HG03060 (cell line): ENCODE results near the gene MATCAP1.

Source experiments
- ATAC-seq: cut with Tn5 transposase; IDR thresholded peaks from one replicate; pipeline ENCODE4 v1.9.1; 2021; ENCODE audit warnings: low read depth, moderate number of reproducible peaks; ENCODE audit not compliant: unreplicated experiment

The MATCAP1 gene

DNA sequence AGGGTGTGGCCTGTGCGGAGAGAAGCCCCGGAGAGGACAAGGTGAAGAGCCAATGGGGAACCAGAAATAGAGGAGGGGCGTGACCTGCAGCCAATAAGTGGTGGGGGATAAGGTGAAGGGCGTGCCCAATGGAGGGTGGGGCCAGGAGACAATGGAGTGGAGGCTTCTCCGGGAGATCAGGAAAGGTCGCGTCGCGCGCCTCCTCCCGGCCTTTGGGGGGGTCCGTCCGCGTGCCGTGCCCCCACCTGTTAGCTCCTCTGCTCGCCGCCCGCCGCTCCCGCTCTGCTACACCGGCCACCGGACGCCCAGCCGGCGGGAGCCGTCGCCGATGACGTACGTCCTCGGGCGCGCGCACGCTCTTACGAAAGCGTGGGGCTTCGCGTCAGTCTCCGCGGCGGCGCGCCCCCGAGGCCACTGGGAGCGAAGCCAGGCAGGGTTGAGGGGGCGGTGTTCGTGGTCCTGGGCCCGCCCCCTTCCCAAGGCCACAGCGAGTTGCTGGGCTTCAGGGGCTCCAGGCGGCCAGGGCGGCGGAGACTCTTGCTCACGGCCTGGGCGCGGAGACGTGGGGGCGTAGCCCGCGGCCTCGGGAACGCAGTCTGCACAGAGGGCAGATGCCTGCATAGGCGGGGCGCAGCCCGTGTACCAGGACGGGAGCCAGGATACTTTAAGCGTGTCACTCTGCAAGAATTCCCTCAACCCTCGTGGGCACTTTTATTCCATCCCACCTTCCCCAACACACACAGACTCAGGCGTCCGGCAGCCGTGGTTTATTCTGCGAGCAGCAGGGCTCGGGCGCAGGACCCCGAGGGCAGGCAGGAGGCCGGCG lies at the start of gene MATCAP1:
MATCAP1 (minus strand) TSS at position 337 of the 826 bp plus-strand sequence. CDS start 3,353 bp downstream, outside the sequence.
- ATAC-seq = peak; percentile 87

DNA sequence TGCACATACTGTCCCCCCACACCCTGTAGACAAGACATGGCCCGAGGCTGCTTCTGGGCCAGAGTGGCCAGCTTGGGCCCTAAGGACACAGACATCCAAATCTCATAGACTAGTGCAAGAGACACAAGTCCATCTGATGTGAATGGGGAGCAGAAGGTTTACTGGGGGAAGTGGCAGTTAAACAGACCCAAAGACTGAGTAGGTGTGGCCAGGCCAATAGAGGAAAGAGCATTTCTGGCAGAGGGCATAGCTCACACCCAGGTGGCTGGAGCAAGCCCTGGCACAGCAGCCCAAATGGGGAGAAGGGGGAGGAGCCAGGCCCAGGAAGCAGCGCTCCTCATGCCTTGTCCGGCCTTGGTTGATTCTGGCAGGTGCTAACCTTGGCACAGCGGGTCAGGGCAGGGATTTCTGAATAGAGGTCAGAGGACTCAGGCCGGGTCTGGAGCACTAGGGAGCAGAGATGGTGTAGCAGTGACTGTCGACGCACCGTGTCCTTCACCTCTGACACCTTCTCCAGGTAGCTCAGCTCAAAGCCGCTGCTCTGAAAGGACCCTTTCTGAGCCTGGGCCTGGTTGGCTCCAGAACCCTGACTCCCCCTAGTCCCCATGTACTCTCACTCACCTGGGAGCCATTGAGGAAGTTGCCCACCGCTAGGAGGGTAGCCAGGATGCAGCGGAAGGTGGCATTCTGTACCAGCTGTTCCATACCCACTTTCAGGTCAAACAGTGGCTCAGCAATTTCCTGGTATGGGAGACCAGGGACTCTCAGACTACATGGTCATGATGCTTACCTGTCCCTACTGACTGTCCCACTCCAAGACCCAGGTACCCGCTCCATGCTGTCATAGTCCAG lies 47.3 kb upstream of the MATCAP1 start:
- no peak for ATAC-seq

DNA sequence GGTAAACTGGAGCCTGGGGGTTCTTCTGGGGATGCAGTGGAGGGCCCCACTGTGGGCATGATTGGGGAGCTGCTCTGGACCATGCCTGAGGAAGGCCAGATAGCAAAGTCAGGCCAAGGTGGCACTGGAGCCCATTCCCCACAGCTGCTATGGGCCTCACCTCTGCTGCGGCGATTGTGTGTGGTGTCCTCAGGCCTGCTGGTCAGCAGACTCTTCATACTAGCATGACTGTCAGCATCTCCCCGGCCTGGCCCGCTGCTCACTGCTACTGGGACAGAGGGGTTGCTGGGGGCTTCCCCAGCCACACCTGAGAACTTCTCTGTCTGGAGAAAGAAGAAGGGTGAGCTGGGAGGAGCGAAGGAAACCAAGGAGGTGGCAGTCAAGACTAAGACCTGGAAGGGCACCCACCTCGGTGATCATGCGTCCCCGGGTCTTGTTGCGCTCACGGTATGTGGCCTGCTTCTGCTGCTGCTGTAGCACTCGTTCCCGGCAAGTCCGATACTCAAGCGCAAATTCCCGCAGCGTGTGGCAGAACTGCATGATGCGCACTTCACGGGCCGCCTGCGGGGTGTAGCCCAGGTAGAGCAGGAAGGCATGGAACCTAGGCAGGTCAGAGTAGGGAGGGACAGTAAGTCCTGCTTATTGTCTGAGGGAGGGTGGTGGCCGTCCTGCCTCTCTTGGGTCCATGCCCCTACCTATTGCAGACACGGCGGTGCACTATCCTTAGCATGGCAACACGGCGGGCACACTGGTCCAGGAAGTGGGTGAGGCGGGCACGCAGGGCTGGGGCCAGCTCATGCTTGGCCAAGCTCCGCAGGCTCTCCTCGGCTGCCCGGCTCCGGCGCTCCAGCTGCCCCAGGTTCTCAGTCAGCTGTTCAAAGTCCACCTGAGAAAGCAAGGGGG lies 46.4 kb upstream of the MATCAP1 start:
- ATAC-seq = no peak

DNA sequence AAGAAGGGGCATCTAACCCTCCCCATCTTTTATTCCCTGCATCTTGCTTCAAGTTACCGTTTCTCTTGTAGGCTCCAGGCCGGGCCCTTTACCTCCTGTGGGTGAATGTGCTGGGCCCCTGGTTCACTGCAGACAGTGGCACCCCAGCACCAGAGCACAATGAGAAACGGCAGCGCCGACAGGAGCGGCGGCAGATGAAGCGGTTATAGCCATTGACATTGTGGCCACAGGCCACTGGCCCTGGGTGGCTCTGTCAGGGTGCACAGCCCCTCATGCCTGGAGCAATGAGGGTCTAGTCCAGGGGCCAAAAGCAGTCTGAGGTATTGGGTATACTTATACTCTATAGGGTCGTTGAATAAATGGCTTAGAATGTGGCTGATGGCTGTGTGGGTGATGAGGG lies 45.1 kb upstream of the MATCAP1 start:
- ATAC-seq = no peak

DNA sequence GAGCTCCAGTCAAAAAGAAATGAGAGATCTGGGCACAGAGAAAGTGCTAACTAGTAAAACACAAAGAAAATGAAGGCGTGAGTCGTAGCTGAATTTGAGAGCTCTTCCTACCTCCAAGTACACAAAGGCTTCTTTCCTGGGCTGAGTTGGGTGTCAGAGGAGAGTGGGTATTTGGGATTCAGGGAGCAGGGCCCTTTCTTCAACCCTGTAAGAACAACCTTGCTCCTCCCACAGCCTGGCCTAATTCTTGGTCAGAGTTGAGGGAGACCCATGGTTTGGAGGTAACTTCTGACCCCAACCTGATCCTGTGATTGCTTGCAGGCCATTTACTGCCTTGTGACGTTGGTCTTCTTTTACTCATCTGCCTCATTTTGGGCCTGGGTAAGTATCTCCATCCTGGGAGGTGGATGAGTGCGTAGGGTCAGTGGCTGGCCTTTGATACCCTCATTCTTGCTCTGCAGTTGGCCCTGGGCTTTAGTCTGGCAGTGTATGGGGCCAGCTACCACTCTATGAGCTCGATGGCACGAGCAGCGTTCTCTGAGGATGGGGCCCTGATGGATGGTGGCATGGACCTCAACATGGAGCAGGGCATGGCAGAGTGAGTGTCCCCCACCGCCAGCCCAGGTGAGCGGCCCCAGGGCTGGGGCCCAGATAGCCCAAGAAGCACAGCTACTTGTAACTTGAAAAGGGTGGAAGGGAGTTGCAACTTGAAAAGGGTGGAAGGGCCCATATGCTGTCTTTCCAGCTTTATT lies 44.4 kb upstream of the MATCAP1 start:
- no peak for ATAC-seq

DNA sequence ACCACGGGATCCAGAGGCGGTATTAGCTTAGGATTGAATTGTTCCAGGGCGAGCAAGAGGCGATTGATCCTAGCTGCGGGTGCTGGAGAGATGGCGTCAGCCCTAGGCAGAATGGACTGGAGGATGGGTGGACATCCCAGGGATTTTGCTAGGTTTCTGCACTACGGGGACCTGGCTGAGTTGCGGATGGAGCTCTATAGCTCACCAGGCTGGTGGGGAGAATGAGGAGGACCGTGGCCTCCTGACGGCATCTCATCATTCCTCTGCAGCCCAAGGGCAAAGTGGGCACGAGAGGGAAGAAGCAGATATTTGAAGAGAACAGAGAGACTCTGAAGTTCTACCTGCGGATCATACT lies 43.8 kb upstream of the MATCAP1 start:
- no peak for ATAC-seq

DNA sequence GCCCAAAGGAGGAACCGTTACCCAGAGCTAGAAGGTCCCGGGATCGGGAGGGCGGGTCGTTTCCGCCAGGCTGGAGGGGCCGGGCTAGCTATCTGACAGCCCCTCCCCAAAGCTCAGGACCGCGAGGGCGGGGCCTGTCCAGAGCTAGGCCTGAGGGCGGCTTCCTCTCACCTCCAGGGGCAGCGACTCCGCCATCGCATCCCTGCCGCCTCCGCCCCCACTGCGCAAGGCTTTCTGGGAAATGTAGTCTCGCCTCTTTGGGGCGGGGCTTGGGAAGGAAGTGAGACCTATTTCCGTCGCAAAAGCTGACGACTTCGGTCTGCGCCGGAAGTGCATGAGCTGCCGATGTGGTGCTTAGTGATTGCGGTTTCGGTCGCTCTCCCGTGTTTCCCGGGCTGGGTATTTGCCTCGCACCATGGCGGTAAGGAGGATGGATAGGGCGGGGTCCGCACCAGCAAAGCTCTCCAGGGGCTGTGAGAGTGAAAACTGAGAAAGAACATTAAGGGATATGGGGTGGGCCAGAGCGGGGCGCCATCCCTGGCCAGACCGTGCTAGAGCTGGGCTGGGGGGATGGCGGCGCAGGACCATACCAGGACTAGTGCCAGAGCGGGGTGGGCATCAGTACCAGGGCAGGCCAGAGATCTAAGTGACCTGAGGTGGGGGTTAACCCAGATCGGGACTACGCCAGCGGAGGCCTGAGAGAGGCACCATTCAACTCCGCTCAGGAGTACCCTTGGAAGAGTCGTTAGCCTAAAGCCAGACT lies 43.2 kb upstream of the MATCAP1 start, which contains the start of gene TMEM208:
TMEM208 (plus strand) TSS at position 327 of the 763 bp plus-strand sequence; CDS start at position 416, 89 bp downstream.
- ATAC-seq = peak; percentile 89

DNA sequence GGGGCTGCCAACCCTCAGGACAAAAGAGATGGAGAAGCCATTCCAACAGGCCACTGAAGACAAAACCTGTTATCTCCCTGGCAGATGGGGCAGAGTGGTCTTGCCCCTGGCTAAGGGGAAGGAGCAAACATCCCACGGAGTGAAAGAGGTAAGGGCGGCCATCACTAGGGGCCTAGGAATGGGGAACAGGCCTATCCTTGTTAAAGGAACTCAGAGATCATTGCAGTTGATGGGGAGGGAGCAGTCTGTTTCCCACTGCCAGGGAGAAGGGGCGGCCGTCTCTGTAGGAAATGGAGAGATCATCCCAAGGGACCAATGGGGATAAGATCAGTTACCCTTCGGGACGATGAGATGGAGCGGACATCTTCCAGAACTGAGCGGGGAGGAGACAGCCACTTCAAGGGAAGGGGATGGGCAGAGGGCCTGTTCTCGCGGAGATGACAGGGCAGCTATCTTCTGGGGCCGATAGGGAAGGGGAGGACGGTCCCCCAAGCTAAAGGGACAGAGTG lies 42.6 kb upstream of the MATCAP1 start:
- ATAC-seq = no peak

DNA sequence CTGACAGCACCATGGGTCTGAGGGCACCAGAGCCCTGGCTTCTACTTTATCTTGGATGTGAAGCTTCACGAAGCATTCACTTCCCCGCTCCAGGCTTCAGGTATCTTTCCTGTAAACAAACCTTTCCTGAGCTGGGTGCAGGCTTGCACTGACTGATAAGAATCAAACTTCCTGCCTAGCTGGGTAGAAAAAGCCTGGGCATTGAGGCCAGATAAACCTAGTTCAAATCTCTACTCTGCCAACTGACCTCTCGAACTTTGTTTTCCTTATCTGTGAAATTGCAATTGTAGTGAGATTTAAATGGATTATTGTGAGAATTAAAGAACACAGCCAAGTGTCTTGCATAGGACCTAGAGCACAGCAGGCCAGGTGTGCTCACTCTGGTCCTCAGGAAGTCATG lies 40.2 kb upstream of the MATCAP1 start:
- ATAC-seq = no peak

DNA sequence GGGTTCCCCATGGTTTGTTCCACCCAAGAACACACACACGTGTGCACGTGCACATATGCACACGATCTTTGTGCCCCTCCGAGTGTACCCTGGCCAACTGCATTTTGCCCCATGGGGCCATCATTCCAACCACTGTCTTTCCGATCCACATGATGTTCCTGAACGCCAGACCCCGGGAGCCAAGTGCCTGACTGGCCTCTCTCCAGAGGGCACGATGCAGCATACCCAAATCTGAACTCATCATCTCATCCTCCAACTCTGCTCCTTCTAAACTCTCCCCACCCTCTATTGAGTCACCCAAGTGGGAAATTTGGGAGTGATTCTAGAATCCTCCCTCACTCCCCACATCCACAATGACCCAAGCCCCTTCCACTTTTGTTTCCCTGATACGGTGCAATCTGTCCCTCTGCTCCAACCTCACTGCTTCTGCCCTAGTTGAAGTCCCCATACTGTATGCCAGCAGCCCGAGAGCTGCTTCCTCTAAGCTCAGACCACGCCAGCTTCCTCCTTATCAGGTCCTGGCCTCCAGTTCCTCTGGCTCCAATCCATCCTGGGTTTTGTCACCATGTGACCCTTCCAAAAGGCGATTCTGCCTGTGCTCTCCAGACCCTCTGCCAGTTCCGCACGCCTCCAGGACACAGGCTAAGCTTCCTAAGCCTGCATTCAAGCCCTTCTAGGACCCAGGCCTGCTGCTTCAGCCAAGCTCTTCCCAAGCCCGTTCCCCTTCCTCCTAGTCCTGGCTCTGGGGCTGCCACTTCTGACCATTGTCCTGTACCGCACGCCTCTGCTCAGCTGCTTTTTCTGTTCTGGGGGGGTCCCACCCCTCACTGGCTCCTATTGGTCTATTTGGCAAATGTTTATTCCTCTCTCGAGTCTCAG lies 33.1 kb upstream of the MATCAP1 start:
- no peak for ATAC-seq

DNA sequence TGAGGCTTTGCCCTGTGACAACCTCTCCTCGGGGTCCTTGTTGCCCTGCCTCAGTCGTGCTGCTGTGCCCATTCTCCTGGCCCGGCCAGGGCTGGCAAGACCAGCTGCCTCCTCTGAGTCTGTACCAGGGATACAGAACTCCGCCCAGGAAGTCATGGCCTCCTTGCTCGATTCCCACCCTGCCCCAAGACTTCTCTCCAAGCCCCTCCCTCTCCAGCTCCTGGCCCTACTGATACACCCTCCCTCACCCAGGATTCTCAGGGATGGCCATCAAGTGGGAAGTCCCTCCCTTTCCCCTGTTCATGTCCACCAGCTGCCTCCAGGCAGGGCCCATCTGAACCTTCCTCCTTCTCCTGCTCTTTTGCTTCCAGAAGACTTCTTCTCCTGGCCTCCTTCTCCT lies 31.9 kb upstream of the MATCAP1 start:
- ATAC-seq = no peak

DNA sequence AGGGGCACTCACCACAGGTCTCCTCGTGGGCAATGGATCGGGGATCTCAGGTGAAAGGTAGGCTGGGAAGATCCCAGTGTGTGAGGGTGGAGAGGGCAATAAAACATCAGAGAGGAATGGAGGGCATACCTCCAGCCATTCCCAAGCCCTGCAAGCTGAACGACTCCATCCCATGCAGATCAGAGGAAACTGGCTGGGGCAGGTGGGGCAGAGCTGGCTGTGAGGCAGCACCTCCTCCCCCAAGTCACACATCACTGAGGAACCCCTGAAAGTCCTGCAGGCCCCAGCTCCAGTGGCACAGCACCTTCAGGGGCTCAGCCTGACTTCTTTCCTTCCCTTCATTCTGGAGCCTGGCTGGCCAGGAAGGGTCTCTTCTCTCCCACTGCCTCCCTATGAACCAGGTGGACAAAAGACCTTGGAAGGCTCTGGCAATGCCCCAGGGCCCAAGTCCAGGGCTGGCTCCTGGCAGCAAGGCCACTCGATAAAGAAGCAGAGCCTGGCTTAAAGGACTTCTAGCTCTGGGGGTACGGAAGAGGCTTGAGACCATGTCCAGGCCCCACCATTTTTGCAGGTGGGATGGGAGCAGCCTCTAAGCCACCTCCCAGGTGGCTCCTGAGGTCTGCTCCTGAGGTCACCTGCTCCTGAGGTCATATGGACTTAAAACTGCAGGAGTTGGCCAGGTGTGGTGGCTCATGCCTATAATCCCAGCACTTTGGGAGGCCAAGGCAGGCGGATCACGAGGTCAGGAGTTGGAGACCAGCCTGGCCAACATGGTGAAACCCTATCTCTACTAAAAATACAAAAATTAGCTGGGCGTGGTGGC lies 29.6 kb upstream of the MATCAP1 start:
- ATAC-seq = no peak

DNA sequence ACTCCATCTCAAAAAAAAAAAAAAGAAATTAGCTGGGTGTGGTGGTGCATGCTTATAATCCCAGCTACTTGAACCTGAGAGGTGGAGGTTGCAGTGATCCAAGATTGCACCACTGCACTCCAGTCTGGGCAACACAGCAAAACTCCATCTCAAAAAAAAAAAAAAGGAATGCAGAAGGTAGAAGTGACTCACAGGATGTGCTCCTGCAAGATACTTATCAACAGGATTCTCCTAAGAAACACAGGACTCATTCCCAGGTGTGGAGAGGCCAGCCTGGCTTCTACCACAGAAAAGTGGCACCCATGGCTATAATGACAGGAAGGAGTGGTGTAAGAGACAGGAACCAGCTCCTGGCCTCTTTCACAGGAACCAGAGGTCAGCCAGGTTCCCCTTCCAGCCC lies 29.0 kb upstream of the MATCAP1 start:
- ATAC-seq = no peak

DNA sequence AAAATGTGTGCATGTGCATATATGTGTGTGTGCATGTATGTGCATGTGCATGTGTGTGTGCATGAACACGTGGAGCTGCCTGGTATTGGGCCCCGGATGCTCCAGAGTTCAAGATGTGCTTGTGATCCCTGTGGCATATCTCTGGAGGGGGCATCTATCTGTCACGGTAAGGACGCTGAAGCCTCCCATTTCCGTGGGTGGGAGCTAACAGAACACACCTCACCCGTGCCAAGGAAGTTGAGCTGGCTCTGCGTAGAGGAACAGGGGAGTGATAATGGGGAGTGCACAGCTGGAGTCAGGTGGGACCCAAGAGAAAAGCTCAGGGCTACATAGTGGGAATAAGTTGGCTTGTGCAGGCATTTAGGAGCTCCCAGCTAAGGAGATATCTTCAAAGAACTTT lies 27.9 kb upstream of the MATCAP1 start:
- no peak for ATAC-seq

DNA sequence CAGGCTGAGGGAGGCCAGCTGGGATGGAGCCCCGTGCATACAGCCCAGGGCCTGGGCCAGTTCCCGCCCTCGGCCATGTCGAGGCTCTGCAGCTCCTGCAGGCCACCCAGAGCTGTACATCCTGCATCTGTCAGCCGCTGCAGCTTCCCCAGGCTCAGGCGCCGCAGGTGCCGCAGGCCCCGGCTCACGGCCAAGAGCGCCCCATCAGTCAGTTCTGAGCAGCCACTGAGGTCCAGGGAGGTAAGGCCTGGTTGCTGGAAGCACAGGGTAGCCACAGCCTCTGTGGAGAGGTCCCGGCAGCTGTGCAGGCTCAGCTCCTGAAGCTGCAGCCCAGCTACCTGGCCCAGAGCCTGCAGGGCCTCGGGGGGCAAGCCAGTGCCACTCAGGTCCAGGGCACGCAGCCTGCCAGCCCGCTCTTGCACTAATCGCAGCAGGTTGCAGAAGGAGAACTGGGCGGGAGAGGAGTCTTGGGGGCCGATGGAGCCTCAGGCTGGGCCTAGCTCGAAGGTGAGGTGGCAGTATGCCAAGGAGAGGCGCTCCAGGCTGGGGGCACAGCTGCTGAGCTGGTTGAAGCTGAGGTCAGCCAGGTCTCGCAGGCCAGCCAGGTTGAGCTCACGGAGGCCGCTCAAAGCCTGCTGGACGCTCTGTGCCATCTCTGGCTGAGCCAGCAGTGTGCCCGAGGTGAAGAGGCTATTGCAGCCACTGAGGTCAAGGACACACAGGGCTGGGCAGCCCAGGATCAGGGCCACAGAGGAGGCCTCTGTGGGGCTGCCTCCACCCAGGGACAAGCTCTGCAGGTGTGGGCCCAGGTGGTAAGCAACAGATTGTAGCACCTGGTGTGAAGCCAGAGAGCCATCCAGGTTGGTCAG lies 26.5 kb upstream of the MATCAP1 start:
- ATAC-seq = no peak

DNA sequence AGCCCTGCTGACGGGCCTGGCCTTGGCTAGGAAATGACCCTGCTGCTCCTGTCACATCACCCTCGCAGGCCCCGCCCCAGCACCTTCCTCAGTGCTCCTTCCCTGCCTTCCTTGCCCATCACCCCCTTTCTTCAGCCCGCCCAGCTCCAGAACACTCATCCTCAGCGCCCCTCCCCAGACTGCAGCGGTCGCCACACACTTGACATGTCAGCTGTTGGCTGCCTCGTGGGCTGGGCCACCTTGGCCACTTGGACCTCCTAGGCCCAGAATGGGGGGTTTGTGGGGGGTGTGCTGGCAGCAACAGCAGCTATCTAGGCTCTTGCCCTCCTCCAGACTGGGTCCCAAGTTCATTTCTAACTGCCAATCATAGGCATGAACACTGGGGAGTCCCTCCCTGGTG lies 25.8 kb upstream of the MATCAP1 start:
- ATAC-seq = no peak
